Measurements from ENCODE around the gene ARPC4.

Gene ARPC4

GRCh38 chr3:9780910-9781309 lies 12.0 kb upstream of the ARPC4 start:
- peaks cover 31 to 44% of the 10 kb centered on the region in 2 donors for H3K36me3 ChIP-seq (ENCODE audit: control insufficient read depth in 2 of 2, insufficient read depth in 2 of 2, low read length in 2 of 2)
- peaks cover 13 to 16% of the 10 kb centered on the region in 2 donors for H3K4me1 ChIP-seq (ENCODE audit: control insufficient read depth in 2 of 2, insufficient read depth in 2 of 2, low read length in 2 of 2)
- H3K9ac ChIP-seq (ENCODE audit: low read depth in 1 of 2, low read length in 2 of 2): no peak overlapping the region
- peak overlapping the region in 1 of 2 donors; percentile 70 for H3K27ac ChIP-seq (ENCODE audit: low read depth in 2 of 2, low read length in 2 of 2)
- no peak overlapping the region for H3K4me3 ChIP-seq (ENCODE audit: low read length in 2 of 2)
- H3K27me3 ChIP-seq (ENCODE audit: control insufficient read depth in 2 of 2, insufficient read depth in 2 of 2, low read length in 2 of 2): no peaks in the 10 kb centered on the region
- H3K9me3 ChIP-seq (ENCODE audit: control insufficient read depth in 2 of 2, low read length in 2 of 2): no peaks in the 10 kb centered on the region

- H3K27ac ChIP-seq (ENCODE audit: low read depth in 2 of 2, low read length in 2 of 2): no peak overlapping the region
- no peak overlapping the region for H3K9ac ChIP-seq (ENCODE audit: low read depth in 1 of 2, low read length in 2 of 2)
- no peaks in the 10 kb centered on the region for H3K9me3 ChIP-seq (ENCODE audit: control insufficient read depth in 2 of 2, low read length in 2 of 2)
- peaks cover 13 to 16% of the 10 kb centered on the region in 2 donors for H3K4me1 ChIP-seq (ENCODE audit: control insufficient read depth in 2 of 2, insufficient read depth in 2 of 2, low read length in 2 of 2)
- no peaks in the 10 kb centered on the region for H3K27me3 ChIP-seq (ENCODE audit: control insufficient read depth in 2 of 2, insufficient read depth in 2 of 2, low read length in 2 of 2)
- peaks cover 36 to 49% of the 10 kb centered on the region in 2 donors for H3K36me3 ChIP-seq (ENCODE audit: control insufficient read depth in 2 of 2, insufficient read depth in 2 of 2, low read length in 2 of 2)
- H3K4me3 ChIP-seq (ENCODE audit: low read length in 2 of 2): no peak overlapping the region
These were observed 11.3 kb upstream of the ARPC4 start for GRCh38 chr3:9781551-9781950.

GRCh38 chr3:9781978-9782603 lies 10.8 kb upstream of the ARPC4 start:
- H3K9me3 ChIP-seq (ENCODE audit: control insufficient read depth in 2 of 2, low read length in 2 of 2): no peaks in the 10 kb centered on the region
- peak overlapping the region in 1 of 2 donors; percentile 7 for H3K27ac ChIP-seq (ENCODE audit: low read depth in 2 of 2, low read length in 2 of 2)
- peaks cover 13 to 16% of the 10 kb centered on the region in 2 donors for H3K4me1 ChIP-seq (ENCODE audit: control insufficient read depth in 2 of 2, insufficient read depth in 2 of 2, low read length in 2 of 2)
- H3K27me3 ChIP-seq (ENCODE audit: control insufficient read depth in 2 of 2, insufficient read depth in 2 of 2, low read length in 2 of 2): no peaks in the 10 kb centered on the region
- H3K36me3 ChIP-seq (ENCODE audit: control insufficient read depth in 2 of 2, insufficient read depth in 2 of 2, low read length in 2 of 2): peaks cover 39 to 54% of the 10 kb centered on the region in 2 donors
- H3K9ac ChIP-seq (ENCODE audit: low read depth in 1 of 2, low read length in 2 of 2): no peak overlapping the region
- H3K4me3 ChIP-seq (ENCODE audit: low read length in 2 of 2): no peak overlapping the region

- Histone ChIP-seq H3K4me1 (ENCODE audit: control insufficient read depth in 2 of 2, insufficient read depth in 2 of 2, low read length in 2 of 2) (peaks cover 13 to 16% of the 10 kb centered on the region in 2 donors), H3K4me3 (ENCODE audit: low read length in 2 of 2) (no peak overlapping the region), H3K27ac (ENCODE audit: low read depth in 2 of 2, low read length in 2 of 2) (peak overlapping the region in 1 of 2 donors; percentile 7), H3K9me3 (ENCODE audit: control insufficient read depth in 2 of 2, low read length in 2 of 2) (no peaks in the 10 kb centered on the region), H3K9ac (ENCODE audit: low read depth in 1 of 2, low read length in 2 of 2) (no peak overlapping the region), H3K27me3 (ENCODE audit: control insufficient read depth in 2 of 2, insufficient read depth in 2 of 2, low read length in 2 of 2) (no peaks in the 10 kb centered on the region), H3K36me3 (ENCODE audit: control insufficient read depth in 2 of 2, insufficient read depth in 2 of 2, low read length in 2 of 2) (peaks cover 46 to 59% of the 10 kb centered on the region in 2 donors)
These were observed 10.1 kb upstream of the ARPC4 start for GRCh38 chr3:9782770-9783169.

DNA sequence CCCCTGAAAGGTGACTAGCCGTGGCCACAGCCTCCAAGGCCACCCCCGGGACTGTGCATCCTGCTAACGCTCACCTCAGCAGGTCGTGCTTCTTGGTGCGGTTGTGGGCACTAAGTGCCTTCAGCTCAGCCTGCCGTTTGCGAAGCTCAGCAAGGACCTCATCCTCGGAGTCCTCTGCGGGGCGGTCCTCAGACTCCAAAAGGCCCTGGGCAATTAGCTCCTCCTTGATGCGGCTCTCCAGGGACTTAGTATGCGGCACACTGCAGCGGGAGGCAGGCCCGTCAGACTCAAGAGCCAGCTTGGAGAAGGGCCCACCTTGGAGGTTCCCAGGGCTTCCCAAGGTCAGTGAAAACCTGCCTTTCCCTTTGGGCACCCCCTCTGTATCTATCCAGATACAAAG lies 8.9 kb upstream of the ARPC4 start:
- H3K9ac ChIP-seq (ENCODE audit: low read depth in 1 of 2, low read length in 2 of 2): no peak overlapping the region
- no peak overlapping the region for H3K27ac ChIP-seq (ENCODE audit: low read depth in 2 of 2, low read length in 2 of 2)
- H3K4me3 ChIP-seq (ENCODE audit: low read length in 2 of 2): no peak overlapping the region
- peaks cover 8 to 11% of the 10 kb centered on the region in 2 donors for H3K4me1 ChIP-seq (ENCODE audit: control insufficient read depth in 2 of 2, insufficient read depth in 2 of 2, low read length in 2 of 2)
- H3K9me3 ChIP-seq (ENCODE audit: control insufficient read depth in 2 of 2, low read length in 2 of 2): no peaks in the 10 kb centered on the region
- peaks cover 48 to 59% of the 10 kb centered on the region in 2 donors for H3K36me3 ChIP-seq (ENCODE audit: control insufficient read depth in 2 of 2, insufficient read depth in 2 of 2, low read length in 2 of 2)
- H3K27me3 ChIP-seq (ENCODE audit: control insufficient read depth in 2 of 2, insufficient read depth in 2 of 2, low read length in 2 of 2): no peaks in the 10 kb centered on the region

DNA sequence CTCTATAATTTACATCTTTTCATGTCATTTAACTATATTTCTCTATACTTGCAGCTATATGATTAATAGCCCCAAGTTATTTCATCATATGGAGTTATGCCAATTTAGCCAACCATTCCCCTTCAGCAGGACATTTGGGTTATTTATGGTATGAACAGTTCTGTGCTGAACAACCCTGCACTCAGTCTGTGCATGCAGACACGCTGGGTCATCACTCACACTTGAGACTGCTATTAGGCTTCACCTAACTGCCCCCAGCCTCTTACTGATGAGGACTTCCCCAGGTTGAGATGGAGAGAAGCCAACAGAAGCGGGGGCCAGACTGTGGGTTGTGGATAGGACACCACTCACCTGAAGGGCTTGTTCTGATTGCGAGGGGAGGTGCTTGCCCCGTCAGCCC lies 7.9 kb upstream of the ARPC4 start:
- H3K4me1 ChIP-seq (ENCODE audit: control insufficient read depth in 2 of 2, insufficient read depth in 2 of 2, low read length in 2 of 2): peaks cover 4 to 6% of the 10 kb centered on the region in 2 donors
- no peaks in the 10 kb centered on the region for H3K27me3 ChIP-seq (ENCODE audit: control insufficient read depth in 2 of 2, insufficient read depth in 2 of 2, low read length in 2 of 2)
- no peak overlapping the region for H3K9ac ChIP-seq (ENCODE audit: low read depth in 1 of 2, low read length in 2 of 2)
- no peak overlapping the region for H3K27ac ChIP-seq (ENCODE audit: low read depth in 2 of 2, low read length in 2 of 2)
- H3K4me3 ChIP-seq (ENCODE audit: low read length in 2 of 2): no peak overlapping the region
- H3K36me3 ChIP-seq (ENCODE audit: control insufficient read depth in 2 of 2, insufficient read depth in 2 of 2, low read length in 2 of 2): peaks cover 55 to 63% of the 10 kb centered on the region in 2 donors
- no peaks in the 10 kb centered on the region for H3K9me3 ChIP-seq (ENCODE audit: control insufficient read depth in 2 of 2, low read length in 2 of 2)

DNA sequence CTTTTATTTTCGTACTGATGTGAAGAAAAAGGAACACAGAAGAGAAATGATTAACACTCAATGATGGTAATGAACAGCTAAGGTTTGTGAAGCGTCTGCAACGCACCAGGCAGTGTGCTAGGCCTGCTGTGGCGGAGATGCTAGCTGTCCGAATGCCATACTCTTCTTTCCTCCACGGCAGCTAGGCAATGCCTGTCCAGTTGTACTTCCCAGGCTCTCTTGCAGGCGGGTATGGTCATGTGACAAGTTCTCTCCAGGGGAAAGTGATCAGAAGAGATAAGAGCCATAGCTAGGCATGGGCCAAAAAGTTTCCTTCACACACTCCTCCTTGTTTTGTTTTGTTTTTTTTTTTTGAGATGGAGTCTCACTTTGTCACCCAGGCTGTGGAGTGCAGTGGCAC lies 7.3 kb upstream of the ARPC4 start:
- Histone ChIP-seq H3K4me1 (ENCODE audit: control insufficient read depth in 2 of 2, insufficient read depth in 2 of 2, low read length in 2 of 2) (peaks cover 1 to 2% of the 10 kb centered on the region in 2 donors), H3K36me3 (ENCODE audit: control insufficient read depth in 2 of 2, insufficient read depth in 2 of 2, low read length in 2 of 2) (peaks cover 51 to 63% of the 10 kb centered on the region in 2 donors), H3K27ac (ENCODE audit: low read depth in 2 of 2, low read length in 2 of 2) (no peak overlapping the region)

GRCh38 chr3:9786209-9786739 lies 6.6 kb upstream of the ARPC4 start:
- Histone ChIP-seq H3K4me1 (ENCODE audit: control insufficient read depth in 2 of 2, insufficient read depth in 2 of 2, low read length in 2 of 2) (peaks cover 0 to 1% of the 10 kb centered on the region in 2 donors), H3K4me3 (ENCODE audit: low read length in 2 of 2) (no peak overlapping the region), H3K27ac (ENCODE audit: low read depth in 2 of 2, low read length in 2 of 2) (no peak overlapping the region), H3K9me3 (ENCODE audit: control insufficient read depth in 2 of 2, low read length in 2 of 2) (no peaks in the 10 kb centered on the region), H3K27me3 (ENCODE audit: control insufficient read depth in 2 of 2, insufficient read depth in 2 of 2, low read length in 2 of 2) (no peaks in the 10 kb centered on the region), H3K9ac (ENCODE audit: low read depth in 1 of 2, low read length in 2 of 2) (no peak overlapping the region), H3K36me3 (ENCODE audit: control insufficient read depth in 2 of 2, insufficient read depth in 2 of 2, low read length in 2 of 2) (peaks cover 50 to 61% of the 10 kb centered on the region in 2 donors)

More for the DNA sequence above, 7.3 kb upstream of the ARPC4 start:
- Histone ChIP-seq H3K9ac (ENCODE audit: low read depth in 1 of 2, low read length in 2 of 2) (no peak overlapping the region), H3K9me3 (ENCODE audit: control insufficient read depth in 2 of 2, low read length in 2 of 2) (no peaks in the 10 kb centered on the region), H3K27me3 (ENCODE audit: control insufficient read depth in 2 of 2, insufficient read depth in 2 of 2, low read length in 2 of 2) (no peaks in the 10 kb centered on the region), H3K4me3 (ENCODE audit: low read length in 2 of 2) (no peak overlapping the region)

DNA sequence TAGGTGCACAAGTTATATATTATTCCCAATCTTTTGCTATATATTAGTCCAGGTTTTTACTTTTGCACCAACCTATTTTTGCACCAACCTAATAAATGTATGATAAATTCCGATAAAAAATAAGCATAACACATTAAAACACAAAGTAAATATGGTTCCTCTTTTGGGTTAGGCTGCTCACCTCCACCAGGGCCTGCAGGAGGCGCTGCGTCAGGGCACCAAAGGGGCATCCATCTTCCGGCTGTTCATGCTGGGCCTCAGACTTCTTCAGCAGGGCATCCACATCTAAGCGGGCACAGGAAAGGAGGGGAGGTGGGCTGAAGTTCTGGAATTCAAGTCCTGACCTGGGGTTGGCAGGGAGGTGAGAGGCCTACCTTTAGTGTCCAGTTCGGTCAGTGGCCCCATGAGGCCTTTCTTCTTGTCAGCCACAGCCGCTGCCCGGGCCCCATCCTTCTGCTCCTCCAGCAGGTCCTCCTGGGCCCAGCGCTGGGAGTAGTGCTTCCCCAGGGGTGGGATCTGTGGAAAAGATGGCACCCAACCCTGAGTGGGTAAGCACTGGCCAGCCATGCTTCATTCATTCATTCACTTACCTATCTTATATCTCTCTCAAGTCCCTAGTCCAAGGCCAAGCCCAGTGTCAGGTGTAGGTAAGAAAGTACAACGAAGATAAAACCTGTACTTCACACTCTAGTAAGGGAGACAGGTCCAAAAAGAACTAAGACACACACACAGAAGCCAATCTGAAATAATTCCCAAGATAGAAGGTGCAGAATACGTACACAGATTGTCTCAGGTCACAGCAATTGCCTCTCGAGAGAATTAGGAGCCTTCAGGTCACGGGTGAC lies 5.8 kb upstream of the ARPC4 start:
- Histone ChIP-seq H3K4me3 (ENCODE audit: low read length in 2 of 2) (no peak overlapping the region), H3K27me3 (ENCODE audit: control insufficient read depth in 2 of 2, insufficient read depth in 2 of 2, low read length in 2 of 2) (no peaks in the 10 kb centered on the region), H3K9ac (ENCODE audit: low read depth in 1 of 2, low read length in 2 of 2) (no peak overlapping the region), H3K4me1 (ENCODE audit: control insufficient read depth in 2 of 2, insufficient read depth in 2 of 2, low read length in 2 of 2) (peaks cover 3 to 8% of the 10 kb centered on the region in 2 donors), H3K9me3 (ENCODE audit: control insufficient read depth in 2 of 2, low read length in 2 of 2) (no peaks in the 10 kb centered on the region), H3K27ac (ENCODE audit: low read depth in 2 of 2, low read length in 2 of 2) (no peak overlapping the region), H3K36me3 (ENCODE audit: control insufficient read depth in 2 of 2, insufficient read depth in 2 of 2, low read length in 2 of 2) (peaks cover 47 to 57% of the 10 kb centered on the region in 2 donors)

- Histone ChIP-seq H3K36me3 (ENCODE audit: control insufficient read depth in 2 of 2, insufficient read depth in 2 of 2, low read length in 2 of 2) (peaks cover 40 to 52% of the 10 kb centered on the region in 2 donors), H3K4me1 (ENCODE audit: control insufficient read depth in 2 of 2, insufficient read depth in 2 of 2, low read length in 2 of 2) (peaks cover 3 to 8% of the 10 kb centered on the region in 2 donors), H3K9ac (ENCODE audit: low read depth in 1 of 2, low read length in 2 of 2) (no peak overlapping the region), H3K9me3 (ENCODE audit: control insufficient read depth in 2 of 2, low read length in 2 of 2) (no peaks in the 10 kb centered on the region), H3K27ac (ENCODE audit: low read depth in 2 of 2, low read length in 2 of 2) (no peak overlapping the region), H3K27me3 (ENCODE audit: control insufficient read depth in 2 of 2, insufficient read depth in 2 of 2, low read length in 2 of 2) (no peaks in the 10 kb centered on the region), H3K4me3 (ENCODE audit: low read length in 2 of 2) (no peak overlapping the region)
These were observed 5.2 kb upstream of the ARPC4 start for GRCh38 chr3:9787714-9788113.

Data from mucosa of rectum (tissue), 2 donors.